ENCODE data around the gene PTF1A.

Gene PTF1A

GRCh38 chr10:23155169-23155568 is 36.9 kb upstream of the PTF1A start:
- TF ChIP-seq CTCF (IDR thresholded peaks at IDR 0.05), result no peak

GRCh38 chr10:23156447-23157150 is 35.5 kb upstream of the PTF1A start:
- no peak for TF ChIP-seq CTCF (IDR thresholded peaks at IDR 0.05)

GRCh38 chr10:23157239-23157681 is 34.9 kb upstream of the PTF1A start:
- TF ChIP-seq CTCF (IDR thresholded peaks at IDR 0.05), result no peak

GRCh38 chr10:23157691-23158369 is 34.3 kb upstream of the PTF1A start:
- no peak for TF ChIP-seq CTCF (IDR thresholded peaks at IDR 0.05)

GRCh38 chr10:23158370-23158769 is 33.7 kb upstream of the PTF1A start:
- TF ChIP-seq CTCF (IDR thresholded peaks at IDR 0.05), result peak; percentile 87

- no peak for TF ChIP-seq CTCF (IDR thresholded peaks at IDR 0.05)
Measured at GRCh38 chr10:23171232-23171876, 20.8 kb upstream of the PTF1A start.

- TF ChIP-seq CTCF (IDR thresholded peaks at IDR 0.05), result no peak
Measured at GRCh38 chr10:23172429-23173213, 19.5 kb upstream of the PTF1A start.
